HUES48 (cell line): ENCODE measurements around the gene PRR36.

ENCODE experiments used
- H3K27ac ChIP-seq: one replicate; pipeline ENCODE4 v1.7.0; 2013; ENCODE audit warnings: low read depth, low read length, inconsistent platforms
- H3K27me3 ChIP-seq: 2 replicates; pipeline ENCODE4 v1.6.1; 2013; ENCODE audit warnings: mild to moderate bottlenecking, low read length; ENCODE audit not compliant: control insufficient read depth, insufficient read depth
- H3K36me3 ChIP-seq: 2 replicates; pipeline ENCODE4 v1.6.1; 2013; ENCODE audit warnings: low read length; ENCODE audit not compliant: control insufficient read depth, insufficient read depth
- H3K4me1 ChIP-seq: 2 replicates; pipeline ENCODE4 v1.6.1; 2013; ENCODE audit warnings: mild to moderate bottlenecking, low read length; ENCODE audit not compliant: control insufficient read depth, insufficient read depth
- H3K4me3 ChIP-seq: 2 replicates; pipeline ENCODE4 v1.5.1; 2013; ENCODE audit warnings: mild to moderate bottlenecking, low read depth, low read length
- H3K9ac ChIP-seq: 2 replicates; pipeline ENCODE4 v1.6.1; 2013; ENCODE audit warnings: mild to moderate bottlenecking, low read depth, low read length, moderate library complexity
- H3K9me3 ChIP-seq: 2 replicates; pipeline ENCODE4 v1.6.1; 2013; ENCODE audit warnings: low read length; ENCODE audit not compliant: control insufficient read depth, insufficient read depth

The PRR36 gene

DNA sequence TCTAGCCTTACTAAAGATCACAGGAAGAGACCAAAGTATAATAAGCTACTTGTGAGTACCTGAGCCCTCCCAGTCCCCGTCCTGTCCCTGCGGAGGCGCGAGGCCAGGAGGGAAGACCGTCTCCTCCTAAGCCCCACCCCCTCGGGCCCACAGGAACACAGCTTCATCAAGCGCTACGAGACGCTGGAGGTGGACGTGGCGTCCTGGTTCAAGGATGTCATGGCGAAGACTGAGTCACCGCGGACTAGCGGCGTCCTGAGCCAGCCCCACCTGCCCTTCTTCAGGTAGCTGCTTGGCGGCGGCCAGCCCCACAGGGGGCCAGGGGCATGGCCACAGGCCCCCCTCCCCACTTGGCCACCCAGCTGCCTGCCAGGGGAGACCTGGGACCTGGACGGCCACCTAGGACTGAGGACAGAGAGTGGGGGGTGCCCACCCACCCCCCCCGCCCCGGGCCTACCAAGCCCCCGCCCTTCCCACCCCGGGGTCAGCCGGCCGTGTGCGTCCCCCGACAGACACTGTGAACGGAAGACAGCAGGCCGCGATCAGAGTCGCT, 38.0 kb upstream of the PRR36 start:
- Histone ChIP-seq H3K4me1 (no peaks in the 10 kb centered on the region; the same call in 1 of the 2 replicates), H3K9me3 (no peaks in the 10 kb centered on the region), H3K27ac (no peak overlapping the region), H3K9ac (no peak overlapping the region), H3K36me3 (peaks cover 27% of the 10 kb centered on the region), H3K27me3 (peaks cover 26% of the 10 kb centered on the region), H3K4me3 (no peak overlapping the region)

GRCh38 chr19:7911508-7912143, 37.4 kb upstream of the PRR36 start:
- peaks cover 27% of the 10 kb centered on the region for H3K36me3 ChIP-seq
- no peaks in the 10 kb centered on the region for H3K9me3 ChIP-seq
- H3K4me1 ChIP-seq, result no peaks in the 10 kb centered on the region; the same call in 1 of the 2 replicates
- no peak overlapping the region for H3K9ac ChIP-seq
- H3K4me3 ChIP-seq, result no peak overlapping the region
- H3K27me3 ChIP-seq, result peaks cover 21% of the 10 kb centered on the region
- no peak overlapping the region for H3K27ac ChIP-seq

DNA sequence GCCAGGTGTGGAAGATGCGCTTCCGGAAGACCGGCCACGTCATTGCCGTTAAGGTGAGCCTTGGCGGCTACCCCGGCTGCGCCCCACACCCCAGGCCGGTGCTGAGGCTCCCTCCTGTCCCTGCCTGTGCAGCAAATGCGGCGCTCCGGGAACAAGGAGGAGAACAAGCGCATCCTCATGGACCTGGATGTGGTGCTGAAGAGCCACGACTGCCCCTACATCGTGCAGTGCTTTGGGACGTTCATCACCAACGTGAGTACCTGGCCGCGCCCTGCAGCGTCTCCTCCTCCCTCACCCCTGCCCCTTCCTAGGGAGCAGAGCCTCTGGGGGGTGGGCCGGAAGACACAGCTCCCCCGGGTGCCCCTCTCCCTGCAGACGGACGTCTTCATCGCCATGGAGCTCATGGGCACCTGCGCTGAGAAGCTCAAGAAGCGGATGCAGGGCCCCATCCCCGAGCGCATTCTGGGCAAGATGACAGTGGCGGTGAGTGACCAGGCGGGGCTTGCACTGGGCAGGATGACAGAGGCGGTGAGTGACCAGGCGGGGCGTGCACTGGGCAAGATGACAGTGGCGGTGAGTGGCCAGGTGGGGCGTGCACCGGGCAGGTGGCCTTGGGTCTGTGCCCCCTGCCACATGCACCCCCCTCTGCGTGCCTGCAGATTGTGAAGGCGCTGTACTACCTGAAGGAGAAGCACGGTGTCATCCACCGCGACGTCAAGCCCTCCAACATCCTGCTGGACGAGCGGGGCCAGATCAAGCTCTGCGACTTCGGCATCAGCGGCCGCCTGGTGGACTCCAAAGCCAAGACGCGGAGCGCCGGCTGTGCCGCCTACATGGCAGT, 36.4 kb upstream of the PRR36 start:
- Histone ChIP-seq H3K9me3 (no peaks in the 10 kb centered on the region), H3K27ac (no peak overlapping the region), H3K4me3 (no peak overlapping the region), H3K4me1 (no peaks in the 10 kb centered on the region), H3K36me3 (peaks cover 35% of the 10 kb centered on the region), H3K9ac (no peak overlapping the region), H3K27me3 (peaks cover 11% of the 10 kb centered on the region)

GRCh38 chr19:7909471-7910067, 35.4 kb upstream of the PRR36 start:
- H3K27ac ChIP-seq, result no peak overlapping the region
- no peaks in the 10 kb centered on the region for H3K9me3 ChIP-seq
- H3K4me1 ChIP-seq, result peaks cover 3% of the 10 kb centered on the region; the same call in 1 of the 2 replicates
- no peak overlapping the region for H3K9ac ChIP-seq
- no peak overlapping the region for H3K4me3 ChIP-seq
- H3K27me3 ChIP-seq, result peaks cover under 1% of the 10 kb centered on the region; the same call in 1 of the 2 replicates
- peaks cover 35% of the 10 kb centered on the region for H3K36me3 ChIP-seq

DNA sequence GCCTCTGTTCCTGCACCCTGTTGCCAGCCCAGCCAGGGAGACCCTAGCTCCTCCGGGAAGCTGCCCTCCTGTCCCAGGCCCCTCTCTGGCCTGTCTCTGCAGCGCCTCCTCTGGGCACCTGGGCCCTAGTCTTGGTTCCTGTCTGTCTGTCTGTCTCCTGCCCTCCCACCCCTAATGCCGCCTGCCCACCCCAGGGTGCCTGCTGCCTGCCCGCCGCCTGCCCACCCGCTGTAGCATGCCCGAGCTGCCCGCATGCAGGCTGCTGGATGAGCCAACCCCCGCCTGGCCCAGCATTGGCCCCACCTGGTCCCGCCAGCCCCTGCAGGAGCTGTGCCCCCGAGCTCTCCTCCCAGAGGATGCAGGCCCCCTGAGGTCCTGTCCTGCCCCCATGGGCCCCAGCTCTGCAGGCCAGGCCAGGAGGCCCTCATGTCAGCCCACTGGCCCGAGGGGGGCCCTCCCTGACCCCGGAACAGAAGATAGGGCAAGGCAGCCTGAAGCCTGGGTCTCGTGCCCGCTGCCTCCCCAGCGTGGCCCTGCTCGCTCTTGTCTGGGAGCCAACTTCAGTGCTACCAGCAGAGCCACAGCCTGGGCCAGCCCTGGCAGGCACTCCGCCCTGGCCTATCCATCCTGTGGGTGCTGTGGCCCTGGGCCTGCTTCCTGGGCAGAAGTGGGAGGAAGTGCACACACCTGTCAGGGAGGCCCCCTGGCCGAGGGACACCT, 34.7 kb upstream of the PRR36 start:
- H3K9ac ChIP-seq, result no peak overlapping the region
- peaks cover 35% of the 10 kb centered on the region for H3K36me3 ChIP-seq

GRCh38 chr19:7908078-7908699, 34.0 kb upstream of the PRR36 start:
- Histone ChIP-seq H3K27ac (no peak overlapping the region), H3K4me3 (no peak overlapping the region), H3K9me3 (no peaks in the 10 kb centered on the region), H3K27me3 (no peaks in the 10 kb centered on the region), H3K9ac (no peak overlapping the region), H3K36me3 (peaks cover 35% of the 10 kb centered on the region), H3K4me1 (peaks cover 4% of the 10 kb centered on the region; the same call in 1 of the 2 replicates)

More for the DNA sequence above, 34.7 kb upstream of the PRR36 start:
- H3K9me3 ChIP-seq, result no peaks in the 10 kb centered on the region
- no peak overlapping the region for H3K27ac ChIP-seq
- H3K27me3 ChIP-seq, result no peaks in the 10 kb centered on the region
- no peak overlapping the region for H3K4me3 ChIP-seq
- H3K4me1 ChIP-seq, result peaks cover 4% of the 10 kb centered on the region; the same call in 1 of the 2 replicates

GRCh38 chr19:7907544-7907943, 33.4 kb upstream of the PRR36 start:
- peaks cover 32% of the 10 kb centered on the region for H3K36me3 ChIP-seq
- H3K4me1 ChIP-seq, result peaks cover 6% of the 10 kb centered on the region; the same call in 1 of the 2 replicates
- no peaks in the 10 kb centered on the region for H3K9me3 ChIP-seq
- no peak overlapping the region for H3K9ac ChIP-seq
- no peaks in the 10 kb centered on the region for H3K27me3 ChIP-seq
- no peak overlapping the region for H3K27ac ChIP-seq
- no peak overlapping the region for H3K4me3 ChIP-seq

DNA sequence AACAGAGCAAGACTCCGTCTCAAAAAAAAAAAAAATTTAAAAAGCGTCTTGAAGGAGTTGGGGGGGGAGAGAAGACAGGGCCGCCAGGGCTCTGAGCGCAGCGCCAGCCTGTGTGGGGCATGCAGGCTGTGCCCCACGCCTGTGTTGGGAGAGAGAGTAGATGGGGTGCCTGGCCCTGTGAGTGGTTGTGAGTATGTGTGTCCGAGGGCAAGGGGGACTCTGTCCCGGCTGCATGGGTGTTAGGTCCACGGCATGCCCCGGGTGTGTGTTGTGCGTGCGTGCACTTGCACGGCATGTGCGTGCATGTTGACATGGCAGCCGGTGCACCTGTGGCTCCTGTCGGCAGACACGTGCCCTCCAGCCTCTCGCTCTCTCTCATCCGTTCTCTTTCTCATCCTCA, 32.9 kb upstream of the PRR36 start:
- Histone ChIP-seq H3K4me1 (peaks cover 6% of the 10 kb centered on the region; the same call in 1 of the 2 replicates), H3K27ac (no peak overlapping the region), H3K36me3 (peaks cover 30% of the 10 kb centered on the region)

GRCh38 chr19:7905859-7906258, 31.7 kb upstream of the PRR36 start:
- H3K9me3 ChIP-seq, result no peaks in the 10 kb centered on the region
- no peak overlapping the region for H3K9ac ChIP-seq
- peaks cover 19% of the 10 kb centered on the region for H3K36me3 ChIP-seq
- H3K27ac ChIP-seq, result no peak overlapping the region
- H3K4me3 ChIP-seq, result no peak overlapping the region
- peaks cover 6% of the 10 kb centered on the region; the same call in 1 of the 2 replicates for H3K4me1 ChIP-seq
- H3K27me3 ChIP-seq, result no peaks in the 10 kb centered on the region

More for the DNA sequence above, 32.9 kb upstream of the PRR36 start:
- Histone ChIP-seq H3K9ac (no peak overlapping the region), H3K4me3 (no peak overlapping the region), H3K9me3 (no peaks in the 10 kb centered on the region), H3K27me3 (no peaks in the 10 kb centered on the region)

DNA sequence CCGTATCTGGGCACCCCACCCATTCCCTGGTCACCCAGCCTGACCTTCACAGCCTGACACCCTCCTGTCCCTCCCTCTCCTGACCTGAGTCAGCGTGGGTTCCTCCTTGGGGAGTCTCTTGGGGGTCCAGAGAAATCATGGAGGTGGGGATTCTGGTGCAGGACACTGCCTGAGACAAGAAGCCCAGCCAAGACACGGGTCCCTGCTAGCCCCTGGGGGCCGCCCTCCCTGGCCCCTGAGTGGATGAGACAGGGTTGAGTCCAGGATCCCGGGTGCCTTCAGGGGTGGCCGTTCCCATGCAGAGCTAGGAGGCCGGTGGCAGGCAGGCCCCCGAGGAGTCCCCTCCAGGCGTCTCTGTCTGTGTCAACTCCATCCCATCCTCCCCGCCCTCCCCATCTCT, 31.1 kb upstream of the PRR36 start:
- Histone ChIP-seq H3K9ac (no peak overlapping the region), H3K36me3 (peaks cover 16% of the 10 kb centered on the region), H3K4me1 (peaks cover 6% of the 10 kb centered on the region; the same call in 1 of the 2 replicates), H3K27ac (no peak overlapping the region), H3K27me3 (no peaks in the 10 kb centered on the region), H3K9me3 (no peaks in the 10 kb centered on the region), H3K4me3 (no peak overlapping the region)
